Lower leg skin (tissue), 3 donors: Measurements from ENCODE around the gene SCTR.

ENCODE experiments used
- CTCF ChIP-seq, 3 donors: fragments of 450-650 bp; IDR thresholded peaks; one replicate each; pipeline ENCODE4 v1.5.1; 2016; ENCODE audit warnings: antibody characterized with exemption in 3 of 3, mild to moderate bottlenecking in 3 of 3, moderate library complexity in 2 of 3
- POLR2A ChIP-seq, 2 donors: fragments of 450-650 bp; IDR thresholded peaks; one replicate each; pipeline ENCODE4 v1.6.1; 2016 to 2017; ENCODE audit warnings: antibody characterized with exemption in 2 of 2, mild to moderate bottlenecking in 1 of 2, moderate library complexity in 1 of 2

- TF ChIP-seq POLR2A (IDR thresholded peaks at IDR 0.05) (no peak), CTCF (IDR thresholded peaks at IDR 0.05) (no peak)
Observed at GRCh38 chr2:119453972-119454593, 70.2 kb downstream of the SCTR start.
